Activated CD8-positive, alpha-beta memory T cell treated with anti-CD3 and anti-CD28 coated beads, Interleukin-2, amount 10 ng/mL, durations not matched to agents 7 days and 5 days (primary cell): ENCODE measurements around the gene KCNK1. TPM values are rescaled to one million over a fixed set of nuclear protein-coding genes. Genes with fewer than 3 reads are reported as not detected.
"Not testable (repeated sequence)": the region's sequence is repeated elsewhere in the genome, so short reads cannot be mapped to it uniquely, and the experiment has no call there.

ENCODE experiments used
- ATAC-seq: fragments of 150-1000 bp; cut with Tn5 transposase; one replicate; pipeline ENCODE4 v1.10.0; 2021; ENCODE audit warnings: moderate library complexity
- CTCF ChIA-PET: fragments of 350-600 bp; sonication (Branson Sonifier 250); formaldehyde crosslinking; loops from one replicate; lab custom pipeline; 2021; ENCODE audit warnings: antibody characterized with exemption; lab: Charles Lee
- DNase-seq: peaks from one replicate; pipeline ENCODE4 v3.0.0-alpha.2; 2020
- H3K27ac Mint-ChIP-seq: one replicate; pipeline ENCODE4 v1.8.0; 2021; ENCODE audit warnings: mild to moderate bottlenecking, mixed read lengths
- H3K27me3 Mint-ChIP-seq: one replicate; pipeline ENCODE4 v1.8.0; 2021; ENCODE audit warnings: mixed read lengths
- H3K36me3 Mint-ChIP-seq: one replicate; pipeline ENCODE4 v1.8.0; 2021; ENCODE audit warnings: mild to moderate bottlenecking, mixed read lengths
- H3K4me1 Mint-ChIP-seq: one replicate; pipeline ENCODE4 v1.8.0; 2021; ENCODE audit warnings: mixed read lengths
- H3K4me3 Mint-ChIP-seq: one replicate; pipeline ENCODE4 v1.8.0; 2021; ENCODE audit warnings: mild to moderate bottlenecking, moderate library complexity, mixed read lengths
- H3K9me3 Mint-ChIP-seq: one replicate; pipeline ENCODE4 v1.8.0; 2022; ENCODE audit warnings: low read depth, mixed read lengths
- total RNA-seq, 2 experiments: library from RNA; stranded (reverse); gene quantifications; one replicate each; pipeline ENCODE4 v1.2.3, GENCODE V29; 2021

The KCNK1 gene
- total RNA-seq, 2 experiments from 2014 or later: 0.61 to 1.5 TPM

GRCh38 chr1:233597489-233597901, 16.4 kb upstream of the KCNK1 start:
- Mint-ChIP-seq H3K9me3 (peaks cover 2% of the 10 kb centered on the region), H3K36me3 (peaks cover 2% of the 10 kb centered on the region), H3K4me3 (no peak overlapping the region), H3K27ac (no peak overlapping the region), H3K4me1 (peaks cover 26% of the 10 kb centered on the region), H3K27me3 (peaks cover 12% of the 10 kb centered on the region)
- no peak for ATAC-seq
- CTCF ChIA-PET: no interaction called here
- DNase-seq: no peak

GRCh38 chr1:233598891-233599541, 14.9 kb upstream of the KCNK1 start:
- H3K9me3 Mint-ChIP-seq: peaks cover 4% of the 10 kb centered on the region
- H3K4me1 Mint-ChIP-seq: peaks cover 26% of the 10 kb centered on the region
- H3K27me3 Mint-ChIP-seq: peaks cover 6% of the 10 kb centered on the region
- peak; percentile 81 for ATAC-seq
- CTCF ChIA-PET: interaction anchor here (0.9 kb wide), 1 partner anchor 235 kb away, joined by 3 read pairs; no protein-coding TSS in a partner anchor
- H3K4me3 Mint-ChIP-seq: peak overlapping the region; percentile 7
- peaks cover 4% of the 10 kb centered on the region for H3K36me3 Mint-ChIP-seq
- DNase-seq: peak; percentile 58
- H3K27ac Mint-ChIP-seq: peak overlapping the region; percentile 56

- no peak overlapping the region for H3K4me3 Mint-ChIP-seq
- no peak for DNase-seq
- peaks cover 4% of the 10 kb centered on the region for H3K36me3 Mint-ChIP-seq
- peak; percentile 25 for ATAC-seq
- H3K4me1 Mint-ChIP-seq: peaks cover 26% of the 10 kb centered on the region
- H3K9me3 Mint-ChIP-seq: peaks cover 7% of the 10 kb centered on the region
- CTCF ChIA-PET: interaction anchor here (0.9 kb wide), 1 partner anchor 235 kb away, joined by 3 read pairs; no protein-coding TSS in a partner anchor
- peak overlapping the region; percentile 56 for H3K27ac Mint-ChIP-seq
- H3K27me3 Mint-ChIP-seq: peaks cover 8% of the 10 kb centered on the region
These were observed 14.3 kb upstream of the KCNK1 start for GRCh38 chr1:233599542-233600073.

DNA sequence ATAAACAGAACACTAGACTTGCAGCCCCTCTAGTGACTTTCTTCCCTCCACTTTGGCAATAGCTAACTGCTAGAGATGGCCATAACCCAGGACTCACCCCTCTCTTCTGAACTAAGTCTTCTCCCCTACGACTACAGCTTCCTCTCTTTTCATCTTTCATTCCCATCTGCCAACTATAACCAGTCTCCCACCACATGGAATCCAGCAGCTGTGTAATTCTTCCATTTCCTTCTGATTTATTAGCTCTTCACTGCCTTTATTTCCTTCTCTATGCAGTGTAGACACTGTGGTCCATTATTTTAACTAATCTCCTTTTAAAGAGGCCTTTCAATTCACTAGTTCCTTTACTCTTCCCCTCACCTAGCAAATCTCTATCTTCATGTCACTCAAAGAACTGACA, 13.4 kb upstream of the KCNK1 start:
- CTCF ChIA-PET: no interaction called here
- H3K27me3 Mint-ChIP-seq: peaks cover 8% of the 10 kb centered on the region
- H3K27ac Mint-ChIP-seq: no peak overlapping the region
- no peak for DNase-seq
- H3K36me3 Mint-ChIP-seq: peaks cover 4% of the 10 kb centered on the region
- ATAC-seq: no peak
- no peak overlapping the region for H3K4me3 Mint-ChIP-seq
- H3K9me3 Mint-ChIP-seq: peaks cover 7% of the 10 kb centered on the region
- peaks cover 26% of the 10 kb centered on the region for H3K4me1 Mint-ChIP-seq

DNA sequence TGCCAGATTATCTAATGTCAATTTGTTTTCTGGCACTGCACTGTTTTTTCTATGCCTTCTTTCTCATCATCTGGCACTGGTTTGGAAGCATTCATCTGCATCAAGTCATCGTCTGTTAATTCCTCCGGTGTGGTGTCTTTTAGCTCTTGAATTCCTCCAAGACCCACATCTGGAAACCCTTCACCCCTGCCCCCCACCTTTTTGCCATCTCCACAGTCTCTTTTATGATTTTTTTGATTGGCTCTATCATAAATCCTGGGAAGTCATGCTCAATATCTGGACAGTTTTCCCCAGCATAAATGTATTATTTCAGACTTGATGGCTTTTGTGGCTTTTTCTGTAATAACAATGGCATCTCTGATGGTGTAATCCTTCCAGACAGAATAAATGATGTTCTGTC, 10.4 kb upstream of the KCNK1 start:
- peaks cover 7% of the 10 kb centered on the region for H3K9me3 Mint-ChIP-seq

DNA sequence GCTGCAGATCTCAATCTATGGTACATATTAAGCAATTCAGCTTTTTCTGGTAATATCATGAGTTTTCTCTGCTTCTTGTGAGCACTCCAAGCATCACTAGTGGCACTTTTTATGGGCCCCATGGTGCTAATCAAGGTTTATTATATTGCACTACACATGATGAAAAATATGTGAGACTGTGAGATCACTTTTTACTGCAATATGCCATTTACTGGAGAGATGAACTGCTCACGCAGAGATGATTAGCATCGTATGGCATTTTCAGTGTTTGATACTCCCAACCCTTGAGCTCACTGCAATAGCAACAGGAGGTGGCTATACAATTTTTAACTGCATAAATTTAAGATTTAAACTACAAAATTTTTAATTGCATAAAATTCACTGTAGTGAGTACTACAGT, 8.7 kb upstream of the KCNK1 start:
- H3K4me3 Mint-ChIP-seq: no peak overlapping the region
- DNase-seq: no peak
- peaks cover 7% of the 10 kb centered on the region for H3K9me3 Mint-ChIP-seq
- ATAC-seq: no peak
- CTCF ChIA-PET: no interaction called here
- peaks cover 4% of the 10 kb centered on the region for H3K36me3 Mint-ChIP-seq
- H3K27me3 Mint-ChIP-seq: peaks cover 17% of the 10 kb centered on the region
- peaks cover 6% of the 10 kb centered on the region for H3K4me1 Mint-ChIP-seq
- no peak overlapping the region for H3K27ac Mint-ChIP-seq

More for the DNA sequence above, 10.4 kb upstream of the KCNK1 start:
- DNase-seq (no peak), ATAC-seq (no peak)
- H3K4me3 Mint-ChIP-seq: no peak overlapping the region
- H3K27ac Mint-ChIP-seq: no peak overlapping the region
- CTCF ChIA-PET: no interaction called here
- H3K27me3 Mint-ChIP-seq: peaks cover 9% of the 10 kb centered on the region
- peaks cover 4% of the 10 kb centered on the region for H3K36me3 Mint-ChIP-seq
- peaks cover 21% of the 10 kb centered on the region for H3K4me1 Mint-ChIP-seq

GRCh38 chr1:233606813-233607212, 7.1 kb upstream of the KCNK1 start:
- Mint-ChIP-seq H3K27ac (no peak overlapping the region), H3K36me3 (peaks cover 2% of the 10 kb centered on the region), H3K27me3 (peaks cover 18% of the 10 kb centered on the region), H3K4me1 (peaks cover 2% of the 10 kb centered on the region), H3K4me3 (no peak overlapping the region), H3K9me3 (peaks cover 5% of the 10 kb centered on the region)
- CTCF ChIA-PET: no interaction called here
- no peak for DNase-seq
- ATAC-seq: no peak

DNA sequence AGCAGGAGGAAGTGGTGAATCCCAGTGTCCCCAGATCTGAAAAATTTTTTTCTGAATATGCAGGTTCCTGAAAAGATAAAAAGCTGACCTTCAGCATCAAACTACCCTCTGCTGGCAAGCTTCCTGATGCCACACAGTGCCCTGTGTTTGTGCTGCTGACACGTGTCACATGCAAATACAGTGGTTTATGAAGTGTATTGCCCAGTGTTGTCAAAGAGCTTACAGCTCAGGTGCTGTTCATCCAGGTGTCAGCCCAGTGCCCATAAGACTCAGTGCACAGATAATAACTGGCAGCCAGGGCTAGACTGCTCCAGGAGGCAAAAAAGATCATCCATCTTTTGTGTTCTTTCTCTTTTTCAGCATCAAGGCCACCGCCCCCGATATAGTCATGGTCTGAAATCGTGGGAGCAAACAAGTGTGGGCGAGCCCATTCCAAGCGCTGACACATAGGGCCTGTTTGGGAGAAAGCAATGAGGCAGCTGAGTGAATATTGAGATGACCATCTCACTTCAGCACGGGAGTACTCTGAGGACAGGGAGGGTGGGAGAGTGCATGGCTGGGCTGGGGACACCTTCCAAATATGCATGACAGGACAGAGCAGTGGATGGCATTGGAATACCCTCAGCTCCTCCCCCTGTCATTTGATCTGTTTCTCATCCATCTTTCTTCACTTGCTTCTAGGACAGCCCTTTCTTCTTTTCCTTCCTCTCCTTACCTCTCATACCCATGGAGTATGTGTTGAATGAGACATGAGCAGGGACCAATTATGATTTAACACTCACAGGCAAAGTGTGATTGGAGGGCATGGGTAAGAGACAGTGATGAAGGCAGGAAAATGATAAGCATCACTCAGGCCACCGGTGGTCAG, 6.4 kb upstream of the KCNK1 start:
- no peak for ATAC-seq

DNA sequence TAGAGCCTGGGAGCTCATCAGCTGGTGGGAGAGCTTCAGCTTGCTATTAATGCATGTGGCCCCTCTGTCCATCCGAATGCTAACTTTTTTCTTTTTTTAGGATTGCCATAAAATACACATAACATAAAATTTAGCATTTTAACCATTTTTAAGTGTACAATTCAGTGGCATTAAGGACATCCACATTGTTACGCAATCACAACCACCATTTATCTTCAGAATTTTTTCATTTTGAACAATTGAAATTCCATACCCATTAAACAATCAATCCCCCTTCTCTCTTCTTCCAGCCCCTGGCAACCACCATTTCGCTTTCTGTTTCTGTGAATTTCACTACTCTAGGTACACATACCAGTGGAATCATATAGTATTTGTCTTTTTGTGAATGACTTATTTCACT, 4.9 kb upstream of the KCNK1 start:
- DNase-seq (no peak), ATAC-seq (no peak)
- H3K27me3 Mint-ChIP-seq: peaks cover 36% of the 10 kb centered on the region
- H3K9me3 Mint-ChIP-seq: peaks cover 3% of the 10 kb centered on the region
- H3K27ac Mint-ChIP-seq: no peak overlapping the region
- CTCF ChIA-PET: no interaction called here
- peaks cover 3% of the 10 kb centered on the region for H3K4me1 Mint-ChIP-seq
- no peaks in the 10 kb centered on the region for H3K36me3 Mint-ChIP-seq
- no peak overlapping the region for H3K4me3 Mint-ChIP-seq

More for the DNA sequence above, 6.4 kb upstream of the KCNK1 start:
- H3K36me3 Mint-ChIP-seq: peaks cover 2% of the 10 kb centered on the region
- H3K4me1 Mint-ChIP-seq: peaks cover 2% of the 10 kb centered on the region
- H3K27me3 Mint-ChIP-seq: peaks cover 25% of the 10 kb centered on the region
- CTCF ChIA-PET: no interaction called here
- H3K4me3 Mint-ChIP-seq: no peak overlapping the region
- DNase-seq: no peak
- no peak overlapping the region for H3K27ac Mint-ChIP-seq
- peaks cover 5% of the 10 kb centered on the region for H3K9me3 Mint-ChIP-seq

GRCh38 chr1:233609926-233610325, 4.0 kb upstream of the KCNK1 start:
- DNase-seq (no peak), ATAC-seq (no peak)
- Mint-ChIP-seq H3K4me1 (peaks cover 3% of the 10 kb centered on the region), H3K4me3 (no peak overlapping the region), H3K27ac (no peak overlapping the region), H3K36me3 (no peaks in the 10 kb centered on the region), H3K9me3 (no peaks in the 10 kb centered on the region), H3K27me3 (peaks cover 41% of the 10 kb centered on the region)
- CTCF ChIA-PET: no interaction called here

DNA sequence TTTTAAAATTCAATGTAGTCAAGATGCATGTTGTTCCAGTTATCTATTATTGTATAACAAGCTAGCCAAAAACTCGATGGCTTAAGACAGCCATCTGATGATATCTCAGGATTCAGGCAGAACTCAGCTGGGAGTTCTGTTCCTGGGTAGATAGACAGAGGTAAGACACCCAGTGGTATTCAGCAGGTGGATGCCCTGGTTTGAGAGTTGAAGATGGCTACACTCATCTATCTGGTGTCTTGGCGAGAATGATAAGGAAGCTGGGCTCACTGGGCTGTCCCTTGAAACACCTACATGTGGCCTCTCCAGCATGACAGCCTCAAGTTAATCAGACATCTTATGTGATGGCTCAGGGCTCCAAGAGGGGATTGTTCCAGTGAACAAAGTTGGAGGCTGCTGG, 3.3 kb upstream of the KCNK1 start:
- DNase-seq (no peak), ATAC-seq (no peak)
- Mint-ChIP-seq H3K36me3 (no peaks in the 10 kb centered on the region), H3K9me3 (no peaks in the 10 kb centered on the region), H3K27ac (no peak overlapping the region), H3K4me3 (no peak overlapping the region), H3K27me3 (peaks cover 48% of the 10 kb centered on the region), H3K4me1 (peaks cover 3% of the 10 kb centered on the region)
- CTCF ChIA-PET: no interaction called here

- H3K27ac Mint-ChIP-seq, H3K4me1 Mint-ChIP-seq, ATAC-seq, CTCF ChIA-PET, DNase-seq, H3K9me3 Mint-ChIP-seq, H3K36me3 Mint-ChIP-seq, H3K4me3 Mint-ChIP-seq: not testable (repeated sequence)
- H3K27me3 Mint-ChIP-seq: peaks cover 54% of the 10 kb centered on the region
These were observed 2.5 kb upstream of the KCNK1 start for GRCh38 chr1:233611363-233611762.

GRCh38 chr1:233614173-233614742, 352 bp downstream of the KCNK1 start:
- Mint-ChIP-seq H3K4me1 (peaks cover 1% of the 10 kb centered on the region), H3K4me3 (peak overlapping the region; percentile 65), H3K36me3 (peaks cover 1% of the 10 kb centered on the region), H3K9me3 (no peaks in the 10 kb centered on the region), H3K27ac (no peak overlapping the region), H3K27me3 (peaks cover 66% of the 10 kb centered on the region)
- DNase-seq (no peak), ATAC-seq (peak; percentile 57)
- CTCF ChIA-PET: no interaction called here
